H1 (cell line): ENCODE measurements around the gene USP43. TPM values are rescaled to one million over a fixed set of nuclear protein-coding genes. Genes with fewer than 3 reads are reported as not detected.
"Not testable (repeated sequence)": the region's sequence is repeated elsewhere in the genome, so short reads cannot be mapped to it uniquely, and the experiment has no call there.

ENCODE experiments used
- CTCF ChIA-PET: fragments of 300-600 bp; sonication (Branson Sonifier 250); formaldehyde crosslinking; loops from one replicate; lab custom pipeline; 2021; ENCODE audit not compliant: partially characterized antibody; lab: Charles Lee
- POLR2A ChIA-PET: fragments of 300-600 bp; sonication (Branson Sonifier 250); formaldehyde crosslinking; loops from one replicate; lab custom pipeline; 2021; ENCODE audit warnings: inconsistent platforms; ENCODE audit not compliant: partially characterized antibody; lab: Charles Lee
- DNase-seq, 2 experiments: peaks; one replicate each; pipeline versions ENCODE4 v3.0.0 to v3.0.0-alpha.2; 2010 to 2022; ENCODE audit warnings: low spot score in 2 of 2, low read depth in 1 of 2, mixed read lengths in 1 of 2
- FAIRE-seq: peaks from 2 replicates; lab custom pipeline; 2011; peaks lifted over from hg19 to GRCh38; lab: Jason Lieb, UNC
- H2AFZ ChIP-seq: 2 replicates; pipeline ENCODE4 v1.8.1; 2012; ENCODE audit warnings: low read length, inconsistent platforms
- H2AK5ac ChIP-seq: 2 replicates; pipeline ENCODE4 v1.6.1; 2013; ENCODE audit warnings: low read depth, low read length
- H2BK120ac ChIP-seq: replicated peaks from 2 replicates; pipeline ENCODE3; 2013; ENCODE audit warnings: low read depth, low read length, inconsistent platforms
- H2BK12ac ChIP-seq: 2 replicates; pipeline ENCODE4 v1.6.1; 2013; ENCODE audit warnings: low read depth, low read length
- H2BK15ac ChIP-seq: 2 replicates; pipeline ENCODE4 v1.6.1; 2013; ENCODE audit warnings: low read length
- H2BK20ac ChIP-seq: 2 replicates; pipeline ENCODE4 v1.6.1; 2013; ENCODE audit warnings: low read length
- H2BK5ac ChIP-seq: 2 replicates; pipeline ENCODE4 v1.6.1; 2013; ENCODE audit warnings: low read depth, low read length
- H3K14ac ChIP-seq: 2 replicates; pipeline ENCODE4 v1.6.1; 2013; ENCODE audit warnings: inconsistent platforms; ENCODE audit not compliant: insufficient read length
- H3K18ac ChIP-seq: 2 replicates; pipeline ENCODE4 v1.6.1; 2013; ENCODE audit warnings: low read length; ENCODE audit errors: extremely low read depth
- H3K23ac ChIP-seq: 2 replicates; pipeline ENCODE4 v1.6.1; 2013; ENCODE audit warnings: inconsistent platforms; ENCODE audit not compliant: insufficient read length
- H3K23me2 ChIP-seq: 2 replicates; pipeline ENCODE4 v1.6.1; 2013; ENCODE audit warnings: low read depth, low read length
- H3K27ac ChIP-seq: 2 replicates; pipeline ENCODE4 v1.6.1; 2011; ENCODE audit warnings: low read depth, low read length, inconsistent platforms
- H3K27me3 ChIP-seq, 4 experiments: replicated peaks in 1 of 4; 1 replicate in 1 of 4; 2 replicates in 3 of 4; pipeline versions ENCODE4 v1.6.1 to v1.8.1; 2011 to 2013; ENCODE audit warnings: low read length in 3 of 4, mild to moderate bottlenecking in 3 of 4, inconsistent platforms in 2 of 4, mixed read lengths in 2 of 4, moderate library complexity in 1 of 4; ENCODE audit not compliant: control insufficient read depth in 3 of 4, insufficient read depth in 3 of 4; ENCODE audit errors: extremely low read depth in 1 of 4
- H3K36me3 ChIP-seq, 4 experiments: 2 replicates each; pipeline versions ENCODE4 v1.6.1 to v1.8.1; 2011 to 2013; ENCODE audit warnings: mild to moderate bottlenecking in 4 of 4, low read length in 3 of 4, moderate library complexity in 2 of 4, control low read depth in 1 of 4, inconsistent platforms in 1 of 4; ENCODE audit not compliant: insufficient read depth in 4 of 4, control insufficient read depth in 2 of 4
- H3K4ac ChIP-seq: replicated peaks from 2 replicates; pipeline ENCODE3; 2013; ENCODE audit warnings: low read length, low read depth, mixed read lengths, inconsistent platforms; ENCODE audit not compliant: insufficient read length
- H3K4me1 ChIP-seq, 4 experiments: replicated peaks in 1 of 4; 1 replicate in 1 of 4; 2 replicates in 3 of 4; pipeline versions ENCODE4 v1.6.1 to v1.8.1; 2011 to 2013; ENCODE audit warnings: low read length in 3 of 4, inconsistent platforms in 2 of 4, mixed read lengths in 1 of 4; ENCODE audit not compliant: insufficient read depth in 4 of 4, control insufficient read depth in 3 of 4
- H3K4me2 ChIP-seq, 2 experiments: 2 replicates each; pipeline versions ENCODE4 v1.6.1 to v1.8.1; 2011 to 2013; ENCODE audit warnings: low read depth in 2 of 2, low read length in 2 of 2, control low read depth in 1 of 2, inconsistent platforms in 1 of 2, mild to moderate bottlenecking in 1 of 2; ENCODE audit not compliant: insufficient read depth in 1 of 2
- H3K4me3 ChIP-seq, 4 experiments: fragments of 200-600, 300-600 bp in 1 of 4; sonication (generic), shearing (Covaris generic), sonication (Bioruptor Twin) in 1 of 4; 2 replicates each; pipeline versions ENCODE4 v1.5.1 to v1.8.1; 2011 to 2016; ENCODE audit warnings: low read length in 4 of 4, low read depth in 3 of 4, control low read depth in 2 of 4, inconsistent platforms in 2 of 4, mild to moderate bottlenecking in 2 of 4, mixed read lengths in 1 of 4, moderate library complexity in 1 of 4; ENCODE audit not compliant: insufficient read depth in 2 of 4; ENCODE audit errors: extremely low read depth in 1 of 4
- H3K56ac ChIP-seq: replicated peaks from 2 replicates; pipeline ENCODE3; 2013; ENCODE audit warnings: low read depth, mild to moderate bottlenecking, mixed read lengths, low read length, inconsistent platforms; ENCODE audit not compliant: insufficient read length
- H3K79me1 ChIP-seq: 2 replicates; pipeline ENCODE4 v1.6.1; 2013; ENCODE audit warnings: low read depth, low read length, control low read depth
- H3K79me2 ChIP-seq, 2 experiments: 2 replicates each; pipeline versions ENCODE4 v1.6.1 to v1.8.1; 2012 to 2013; ENCODE audit warnings: low read length in 2 of 2, mild to moderate bottlenecking in 2 of 2, inconsistent platforms in 1 of 2; ENCODE audit not compliant: insufficient read depth in 2 of 2, control insufficient read depth in 1 of 2
- H3K9ac ChIP-seq, 4 experiments: replicated peaks in 1 of 4; 1 replicate in 1 of 4; 2 replicates in 3 of 4; pipeline versions ENCODE4 v1.6.1 to v1.8.1; 2011 to 2013; ENCODE audit warnings: low read depth in 3 of 4, low read length in 3 of 4, control low read depth in 2 of 4, mild to moderate bottlenecking in 2 of 4, moderate library complexity in 2 of 4, inconsistent platforms in 1 of 4; ENCODE audit errors: extremely low read depth in 1 of 4
- H3K9me3 ChIP-seq, 2 experiments: 2 replicates each; pipeline versions ENCODE4 v1.6.1 to v1.8.1; 2012 to 2013; ENCODE audit warnings: mild to moderate bottlenecking in 2 of 2, moderate library complexity in 2 of 2, control low read depth in 1 of 2, inconsistent platforms in 1 of 2, low read depth in 1 of 2, low read length in 1 of 2, mixed read lengths in 1 of 2; ENCODE audit not compliant: insufficient read depth in 2 of 2
- H4K20me1 ChIP-seq, 2 experiments: replicated peaks in 1 of 2; 2 replicates each; pipeline versions ENCODE3 to v1.8.1; 2011 to 2013; ENCODE audit warnings: inconsistent platforms in 2 of 2, low read length in 2 of 2, mild to moderate bottlenecking in 1 of 2; ENCODE audit not compliant: insufficient read depth in 2 of 2, control insufficient read depth in 1 of 2
- H4K5ac ChIP-seq: 2 replicates; pipeline ENCODE4 v1.6.1; 2013; ENCODE audit warnings: low read length, low read depth, mixed read lengths, inconsistent platforms; ENCODE audit not compliant: insufficient read length
- H4K8ac ChIP-seq: 2 replicates; pipeline ENCODE4 v1.8.0; 2013; ENCODE audit warnings: mild to moderate bottlenecking, moderate library complexity, low read length, inconsistent platforms; ENCODE audit not compliant: insufficient read depth; ENCODE audit errors: extremely low read depth
- H4K91ac ChIP-seq: replicated peaks from 2 replicates; pipeline ENCODE3; 2013; ENCODE audit warnings: low read length, mixed read lengths, inconsistent platforms; ENCODE audit not compliant: insufficient read length
- WGBS, 2 experiments: shearing (Covaris generic) in 1 of 2; methylation state at CpG; one replicate each; pipeline versions ENCODE4 v1.1.6 to v1.1.7; 2013 to 2015; ENCODE audit warnings: low lambda C conversion rate in 2 of 2, mixed read lengths in 2 of 2, inconsistent platforms in 1 of 2, low coverage in 1 of 2, missing lambda C conversion rate in 1 of 2; ENCODE audit not compliant: insufficient replicate concordance in 2 of 2, insufficient coverage in 1 of 2, insufficient read length in 1 of 2; ENCODE audit errors: extremely low coverage in 1 of 2, missing lambda C conversion rate in 1 of 2; 5-methylcytosine and 5-hydroxymethylcytosine counted together
- polyA plus RNA-seq, 7 experiments: library from polyadenylated mRNA; depleted of rRNA in 3 of 7; stranded (reverse) in 5 of 7; unstranded in 2 of 7; fragments of >200 nt in 5 of 7; fragments of 200-250 nt in 2 of 7; gene quantifications; 1 replicate in 5 of 7; 2 replicates in 1 of 7; 4 replicates in 1 of 7; pipeline versions ENCODE4 v1.2.1 to v1.2.3, GENCODE V29; 2011 to 2013; ENCODE audit warnings: missing spikeins in 2 of 7, mixed read lengths in 2 of 7
- total RNA-seq: library from RNA; stranded (reverse); fragmentation: NEBNext Ultra II Directional; extraction: Animal tissue kit (Norgen Biotek cat#: 25700); gene quantifications from 2 replicates; pipeline ENCODE4 v1.2.1, GENCODE V29; 2021

The USP43 gene
- total and polyA plus RNA-seq, 2 of the 8 experiments (the other 6 are each of a cell fraction or from before 2014, with no cell fraction given), result 3.0 to 7.2 TPM

DNA sequence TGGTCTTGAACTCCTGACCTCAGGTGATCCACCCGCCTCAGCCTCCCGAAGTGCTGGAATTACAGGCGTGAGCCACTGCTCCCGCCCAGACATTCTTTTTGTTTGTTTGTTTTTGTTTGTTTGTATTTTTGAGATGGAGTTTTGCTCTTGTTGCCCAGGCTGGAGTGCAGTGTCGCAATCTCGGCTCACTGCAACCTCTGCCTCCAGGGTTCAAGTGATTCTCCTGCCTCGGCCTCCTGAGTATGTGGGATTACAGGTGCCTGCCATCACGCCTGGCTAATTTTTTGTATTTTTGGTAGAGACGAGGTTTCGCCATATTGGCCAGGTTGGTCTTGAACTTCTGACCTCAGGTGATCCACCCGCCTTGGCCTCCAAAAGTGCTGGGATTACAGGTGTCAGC, 18.2 kb downstream of the USP43 start:
- H3K23ac ChIP-seq, H3K4me3 ChIP-seq, H3K27me3 ChIP-seq, DNase-seq, H3K36me3 ChIP-seq, FAIRE-seq, H2AFZ ChIP-seq, H3K23me2 ChIP-seq, H4K91ac ChIP-seq, H2BK5ac ChIP-seq, CTCF ChIA-PET, H3K14ac ChIP-seq, H3K4me1 ChIP-seq, H2BK20ac ChIP-seq, POLR2A ChIA-PET, H3K9me3 ChIP-seq, H2BK12ac ChIP-seq, H4K20me1 ChIP-seq, H3K27ac ChIP-seq, H3K4me2 ChIP-seq, H2AK5ac ChIP-seq, H2BK120ac ChIP-seq, H2BK15ac ChIP-seq, H3K79me2 ChIP-seq, H3K9ac ChIP-seq, H4K5ac ChIP-seq, H3K56ac ChIP-seq, H3K4ac ChIP-seq, H3K18ac ChIP-seq, H3K79me1 ChIP-seq, H4K8ac ChIP-seq: not testable (repeated sequence)
- 93% methylated on average over 11 of the region's 11 CpGs; no CpG with 5 or more reads in 1 of the 2 experiments for WGBS, 2 experiments
